CD4-positive, CD25-positive, alpha-beta regulatory T cell (primary cell): ENCODE measurements around the gene CPED1. TPM values are rescaled to one million over a fixed set of nuclear protein-coding genes. Genes with fewer than 3 reads are reported as not detected.
"Not testable (repeated sequence)": the region's sequence is repeated elsewhere in the genome, so short reads cannot be mapped to it uniquely, and the experiment has no call there.

Experiments
- ATAC-seq, 2 donors: fragments of 150-1000 bp; cut with Tn5 transposase; one replicate each; pipeline ENCODE4 v1.10.0; 2021; ENCODE audit warnings: low read depth in 2 of 2, moderate number of reproducible peaks in 2 of 2, moderate library complexity in 1 of 2
- DNase-seq, 3 donors: peaks; one replicate each; pipeline versions ENCODE4 v3.0.0 to v3.0.0-alpha.2; 2012 to 2022; ENCODE audit warnings: mixed read lengths in 1 of 3
- H3K27ac ChIP-seq: one replicate; pipeline ENCODE4 v1.7.0; 2013; ENCODE audit warnings: mild to moderate bottlenecking, low read length; ENCODE audit not compliant: insufficient read depth, poor library complexity, severe bottlenecking
- H3K27me3 ChIP-seq: one replicate; pipeline ENCODE4 v1.7.0; 2013; ENCODE audit warnings: low read length; ENCODE audit not compliant: control insufficient read depth, insufficient read depth
- H3K36me3 ChIP-seq: one replicate; pipeline ENCODE4 v1.7.0; 2013; ENCODE audit warnings: mild to moderate bottlenecking, low read length, moderate library complexity; ENCODE audit not compliant: control insufficient read depth, insufficient read depth
- H3K4me1 ChIP-seq: 2 replicates; pipeline ENCODE4 v1.7.0; 2013; ENCODE audit warnings: mild to moderate bottlenecking, low read length; ENCODE audit not compliant: insufficient read depth, control insufficient read depth, poor library complexity, severe bottlenecking
- H3K4me3 ChIP-seq: one replicate; pipeline ENCODE4 v1.7.0; 2013; ENCODE audit warnings: low read depth, mild to moderate bottlenecking, low read length, moderate library complexity
- H3K9me3 ChIP-seq, 2 experiments: 1 replicate in 1 of 2; 2 replicates in 1 of 2; pipeline ENCODE4 v1.7.0; 2013; ENCODE audit warnings: low read length in 2 of 2, mild to moderate bottlenecking in 1 of 2, moderate library complexity in 1 of 2; ENCODE audit not compliant: control insufficient read depth in 2 of 2
- H3K27ac Mint-ChIP-seq, 3 donors: one replicate each; pipeline ENCODE4 v1.8.0; 2020 to 2022; ENCODE audit warnings: mild to moderate bottlenecking in 3 of 3, mixed read lengths in 3 of 3, moderate library complexity in 2 of 3
- H3K27me3 Mint-ChIP-seq: one replicate; pipeline ENCODE4 v1.8.0; 2022; ENCODE audit warnings: mild to moderate bottlenecking, mixed read lengths
- H3K36me3 Mint-ChIP-seq: one replicate; pipeline ENCODE4 v1.8.0; 2020; ENCODE audit warnings: mixed read lengths
- H3K4me1 Mint-ChIP-seq, 4 donors: one replicate each; pipeline ENCODE4 v1.8.0; 2020 to 2022; ENCODE audit warnings: mixed read lengths in 4 of 4, mild to moderate bottlenecking in 1 of 4
- H3K4me3 Mint-ChIP-seq, 4 donors: one replicate each; pipeline ENCODE4 v1.8.0; 2020 to 2022; ENCODE audit warnings: mild to moderate bottlenecking in 4 of 4, mixed read lengths in 4 of 4, moderate library complexity in 3 of 4
- H3K9me3 Mint-ChIP-seq, 7 donors: one replicate each; pipeline ENCODE4 v1.8.0; 2020 to 2022; ENCODE audit warnings: mixed read lengths in 7 of 7, mild to moderate bottlenecking in 3 of 7, moderate library complexity in 2 of 7
- polyA plus RNA-seq, 4 donors: library from polyadenylated mRNA; unstranded; fragments of 300-500 nt; fragmentation: Illumina TruSeq; gene quantifications; one replicate each; pipeline ENCODE4 v1.2.3, GENCODE V29; 2021
- total RNA-seq: library from RNA; stranded (reverse); gene quantifications from one replicate; pipeline ENCODE4 v1.2.3, GENCODE V29; 2022

Gene CPED1
- total and polyA plus RNA-seq, 5 donors from 2014 or later: 0.17 to 0.24 TPM; not detected in 3

GRCh38 chr7:121305109-121305508 is 316.6 kb downstream of the CPED1 start:
- no peaks in the 10 kb centered on the region for H3K27me3 ChIP-seq
- H3K4me1 ChIP-seq: no peaks in the 10 kb centered on the region
- H3K27ac ChIP-seq: no peak overlapping the region
- H3K27me3 Mint-ChIP-seq: peaks cover 18% of the 10 kb centered on the region
- no peaks in the 10 kb centered on the region for H3K36me3 Mint-ChIP-seq
- H3K4me3 Mint-ChIP-seq: no peak overlapping the region
- DNase-seq (no peak), ATAC-seq (no peak)
- H3K9me3 ChIP-seq: no peaks in the 10 kb centered on the region
- H3K9me3 Mint-ChIP-seq: peaks cover 0 to 2% (median 0%) of the 10 kb centered on the region in 7 donors
- no peaks in the 10 kb centered on the region for H3K4me1 Mint-ChIP-seq
- H3K27ac Mint-ChIP-seq: no peak overlapping the region
- H3K4me3 ChIP-seq: no peak overlapping the region
- no peaks in the 10 kb centered on the region for H3K36me3 ChIP-seq

DNA sequence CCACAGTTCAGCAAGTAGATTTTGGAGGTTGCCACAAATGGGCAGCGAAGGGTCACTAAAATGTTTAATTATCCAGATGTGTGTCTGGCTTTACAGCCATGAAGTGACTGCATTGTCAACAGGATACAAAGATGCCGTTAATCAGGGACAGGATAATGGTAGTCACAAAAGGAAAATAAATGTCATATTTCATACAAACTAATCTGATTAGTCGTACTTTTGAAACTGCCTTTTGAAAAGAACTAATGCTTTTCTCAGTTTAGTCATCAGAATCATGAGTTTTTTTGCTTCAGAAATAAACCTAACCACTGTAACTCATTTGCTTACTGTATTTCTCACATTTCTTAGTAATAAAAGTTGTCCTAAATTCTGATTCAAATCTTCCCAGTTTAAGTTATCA is 318.1 kb downstream of the CPED1 start:
- Histone ChIP-seq H3K4me1 (no peaks in the 10 kb centered on the region), H3K4me3 (no peak overlapping the region), H3K27me3 (no peaks in the 10 kb centered on the region), H3K27ac (no peak overlapping the region), H3K9me3 (no peaks in the 10 kb centered on the region), H3K36me3 (no peaks in the 10 kb centered on the region)
- no peak overlapping the region for H3K4me3 Mint-ChIP-seq
- H3K4me1 Mint-ChIP-seq: no peaks in the 10 kb centered on the region
- peaks cover 18% of the 10 kb centered on the region for H3K27me3 Mint-ChIP-seq
- no peaks in the 10 kb centered on the region for H3K36me3 Mint-ChIP-seq
- H3K27ac Mint-ChIP-seq: no peak overlapping the region
- DNase-seq: no peak
- peaks cover 0 to 4% (median 0%) of the 10 kb centered on the region in 7 donors for H3K9me3 Mint-ChIP-seq
- ATAC-seq: no peak

DNA sequence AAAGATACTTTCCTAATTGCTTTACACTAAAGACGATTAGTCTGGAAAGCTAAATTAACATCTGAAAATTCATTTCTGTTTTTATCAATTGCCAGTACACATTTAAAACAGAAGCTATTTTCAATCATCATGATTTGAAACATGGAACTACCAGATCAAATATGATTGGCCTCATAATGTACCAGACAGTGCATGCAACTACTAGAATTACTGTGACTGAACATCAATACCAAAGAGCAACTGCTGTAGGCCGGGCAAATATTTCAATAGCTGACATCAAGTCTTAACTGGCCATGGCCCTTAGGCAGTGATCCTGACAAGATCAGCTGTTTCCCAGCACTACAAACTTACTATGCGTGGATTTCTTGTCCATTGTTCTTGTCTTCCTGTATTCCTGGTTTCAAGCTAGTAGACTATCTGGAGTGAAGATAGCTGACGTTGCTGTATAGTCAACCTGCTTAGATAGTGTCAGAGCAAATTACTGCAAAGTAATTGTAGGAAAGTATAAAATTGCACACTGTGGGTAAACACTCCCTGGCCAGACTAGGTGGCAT is 318.6 kb downstream of the CPED1 start:
- Mint-ChIP-seq H3K9me3 (peaks cover 0 to 4% (median 0%) of the 10 kb centered on the region in 7 donors), H3K4me3 (no peak overlapping the region), H3K27ac (no peak overlapping the region), H3K36me3 (no peaks in the 10 kb centered on the region), H3K4me1 (no peaks in the 10 kb centered on the region), H3K27me3 (peaks cover 18% of the 10 kb centered on the region)
- no peak for DNase-seq
- no peaks in the 10 kb centered on the region for H3K36me3 ChIP-seq
- ATAC-seq: no peak
- H3K27me3 ChIP-seq: no peaks in the 10 kb centered on the region
- H3K4me3 ChIP-seq: no peak overlapping the region
- no peak overlapping the region for H3K27ac ChIP-seq
- no peaks in the 10 kb centered on the region for H3K9me3 ChIP-seq
- H3K4me1 ChIP-seq: no peaks in the 10 kb centered on the region

DNA sequence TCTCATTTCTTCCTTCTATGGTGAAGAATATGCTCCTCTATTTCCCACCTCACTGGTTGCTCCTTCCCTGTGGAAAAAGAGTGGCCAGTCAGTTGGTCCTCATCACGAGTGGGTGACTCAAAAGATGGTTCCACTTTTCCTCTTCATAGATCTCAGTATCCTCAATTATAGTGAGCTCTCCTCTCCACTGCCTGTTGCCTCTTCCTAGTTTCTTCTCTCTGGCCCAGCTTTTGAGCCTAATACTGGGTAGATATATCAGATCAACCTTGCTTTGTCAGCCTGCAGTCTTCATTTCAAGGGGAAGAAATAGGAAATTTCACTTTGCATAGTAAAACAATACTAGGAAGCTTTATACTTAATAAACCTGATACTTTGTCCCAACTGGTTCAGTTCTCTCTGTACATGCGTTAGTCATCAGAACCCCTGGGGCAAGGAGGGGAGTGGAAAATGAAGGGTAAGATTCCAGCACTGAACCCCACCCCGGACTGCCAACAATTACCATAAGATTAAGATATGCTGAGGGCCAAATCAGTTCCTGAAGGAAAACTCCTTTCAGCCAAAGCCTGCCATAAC is 324.8 kb downstream of the CPED1 start:
- H3K36me3 ChIP-seq: no peaks in the 10 kb centered on the region
- H3K4me1 ChIP-seq: no peaks in the 10 kb centered on the region
- H3K27ac ChIP-seq: no peak overlapping the region
- Mint-ChIP-seq H3K36me3 (no peaks in the 10 kb centered on the region), H3K4me1 (no peaks in the 10 kb centered on the region), H3K4me3 (no peak overlapping the region), H3K9me3 (peaks cover 0 to 5% (median 0%) of the 10 kb centered on the region in 7 donors), H3K27me3 (peaks cover 18% of the 10 kb centered on the region), H3K27ac (no peak overlapping the region)
- ATAC-seq (no peak), DNase-seq (no peak)
- no peaks in the 10 kb centered on the region for H3K9me3 ChIP-seq
- no peak overlapping the region for H3K4me3 ChIP-seq
- no peaks in the 10 kb centered on the region for H3K27me3 ChIP-seq

GRCh38 chr7:121313793-121314676 is 325.5 kb downstream of the CPED1 start:
- no peak for ATAC-seq
- Mint-ChIP-seq H3K4me3 (no peak overlapping the region), H3K9me3 (peaks cover 0 to 5% (median 0%) of the 10 kb centered on the region in 7 donors), H3K27me3 (peaks cover 14% of the 10 kb centered on the region), H3K36me3 (no peaks in the 10 kb centered on the region), H3K4me1 (no peaks in the 10 kb centered on the region), H3K27ac (no peak overlapping the region)
- Histone ChIP-seq H3K4me1 (no peaks in the 10 kb centered on the region), H3K9me3 (no peaks in the 10 kb centered on the region), H3K36me3 (no peaks in the 10 kb centered on the region), H3K4me3 (no peak overlapping the region), H3K27ac (no peak overlapping the region), H3K27me3 (no peaks in the 10 kb centered on the region)
- DNase-seq: no peak

DNA sequence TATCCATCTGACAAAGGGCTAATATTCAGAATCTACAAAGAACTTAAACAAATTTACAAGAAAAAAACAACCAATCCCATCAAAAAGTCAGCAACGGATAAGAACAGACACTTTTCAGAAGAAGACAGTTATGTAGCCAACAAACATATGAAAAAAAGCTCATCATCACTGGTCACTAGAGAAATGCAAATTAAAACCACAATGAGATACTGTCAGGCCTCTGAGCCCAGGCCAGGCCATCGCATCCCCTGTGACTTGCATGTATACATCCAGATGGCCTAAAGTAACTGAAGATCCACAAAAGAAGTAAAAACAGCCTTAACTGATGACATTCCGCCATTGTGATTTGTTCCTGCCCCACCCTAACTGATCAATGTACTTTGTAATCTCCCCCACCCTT is 326.7 kb downstream of the CPED1 start:
- H3K27me3 ChIP-seq, H3K9me3 ChIP-seq, H3K9me3 Mint-ChIP-seq, DNase-seq, H3K27me3 Mint-ChIP-seq, H3K4me1 ChIP-seq, H3K4me3 ChIP-seq, H3K27ac ChIP-seq, ATAC-seq, H3K4me3 Mint-ChIP-seq, H3K27ac Mint-ChIP-seq, H3K36me3 ChIP-seq, H3K36me3 Mint-ChIP-seq, H3K4me1 Mint-ChIP-seq: not testable (repeated sequence)

DNA sequence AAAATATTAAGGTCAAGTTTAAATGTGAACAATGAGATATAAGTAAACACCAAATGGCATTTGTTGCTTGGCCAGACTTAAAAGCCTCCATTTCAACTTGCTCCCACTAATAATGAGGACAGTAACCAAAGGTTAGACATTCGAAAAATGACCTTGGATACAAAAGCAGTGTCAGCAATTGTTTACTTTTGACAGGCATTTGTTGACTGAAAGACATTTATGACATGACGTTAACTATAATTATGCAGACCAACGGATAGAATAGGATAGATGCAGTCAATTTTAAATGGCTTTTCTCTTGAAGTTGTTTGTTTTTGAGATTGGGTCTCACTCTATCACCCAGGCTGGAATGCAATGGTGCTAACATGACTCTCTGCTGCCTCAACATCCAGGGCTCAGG is 333.9 kb downstream of the CPED1 start:
- H3K4me1 ChIP-seq: no peaks in the 10 kb centered on the region
- peaks cover under 1% of the 10 kb centered on the region for H3K27me3 ChIP-seq
- H3K9me3 ChIP-seq: no peaks in the 10 kb centered on the region
- no peak for DNase-seq
- peaks cover 0 to 1% (median 0%) of the 10 kb centered on the region in 7 donors for H3K9me3 Mint-ChIP-seq
- H3K36me3 Mint-ChIP-seq: no peaks in the 10 kb centered on the region
- no peaks in the 10 kb centered on the region for H3K36me3 ChIP-seq
- no peak overlapping the region for H3K4me3 ChIP-seq
- no peaks in the 10 kb centered on the region for H3K4me1 Mint-ChIP-seq
- no peak overlapping the region for H3K4me3 Mint-ChIP-seq
- H3K27ac Mint-ChIP-seq: no peak overlapping the region
- H3K27ac ChIP-seq: no peak overlapping the region
- no peak for ATAC-seq
- H3K27me3 Mint-ChIP-seq: peaks cover 28% of the 10 kb centered on the region
